ENCODE data around the gene SUSD3. TPM values are rescaled to one million over a fixed set of nuclear protein-coding genes. Genes with fewer than 3 reads are reported as not detected.

Gene SUSD3
- total and polyA plus RNA-seq, 2 donors (not counting 3 experiments of a cell fraction or from before 2014, with no cell fraction given), result not detected

DNA sequence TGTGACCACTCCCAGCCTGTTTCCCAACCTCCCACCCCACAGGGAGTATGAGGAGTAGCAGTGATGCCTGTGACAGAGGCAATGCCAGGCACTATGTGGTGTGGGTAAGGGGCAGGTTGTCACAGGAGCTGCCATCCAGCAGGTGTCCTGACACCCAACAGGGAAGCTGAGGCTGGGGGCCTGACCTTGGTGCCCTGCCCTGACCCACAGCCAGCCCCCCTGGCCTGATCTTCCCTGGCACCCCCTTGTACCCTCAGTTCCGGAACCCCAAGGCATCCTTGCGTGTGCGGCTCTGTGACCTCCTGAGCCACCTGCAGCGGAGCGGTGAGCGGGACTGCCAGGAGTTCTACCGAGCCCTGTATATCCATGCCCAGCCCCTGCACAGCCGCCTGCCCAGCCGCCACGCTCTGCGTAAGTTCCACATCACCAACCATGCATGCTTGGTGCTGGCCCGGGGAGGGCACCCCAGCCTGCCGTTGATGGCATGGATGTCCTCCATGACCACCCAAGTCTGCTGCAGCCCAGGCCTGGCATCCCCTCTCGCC, 51.9 kb downstream of the SUSD3 start:
- FAIRE-seq, result no peak
- Histone ChIP-seq H3K27ac (ENCODE audit: insufficient read depth, low read depth, low read length) (no peak overlapping the region), H4K20me1 (replicated peaks; ENCODE audit: control insufficient read depth, extremely low read depth, insufficient read depth, low read length) (peaks cover 2% of the 10 kb centered on the region), H3K27me3 (ENCODE audit: control insufficient read depth in 2 of 2, insufficient read depth in 2 of 2, low read length in 2 of 2) (no peaks in the 10 kb centered on the region), H3K9ac (replicated peaks; ENCODE audit: extremely low read depth, insufficient read depth, low read length) (no peak overlapping the region), H3K9me3 (replicated peaks; ENCODE audit: control insufficient read depth, insufficient read depth, low read length) (no peaks in the 10 kb centered on the region), H2AFZ (ENCODE audit: low read depth, low read length) (no peak overlapping the region), H3K79me2 (ENCODE audit: control insufficient read depth, insufficient read depth, low read length) (peaks cover 29% of the 10 kb centered on the region), H3K4me3 (replicated peaks in 1 of 3; ENCODE audit: insufficient read depth in 1 of 3, low read depth in 1 of 3, low read length in 3 of 3) (no peak overlapping the region), H3K4me1 (ENCODE audit: control insufficient read depth, extremely low read depth, insufficient read depth, low read length) (no peaks in the 10 kb centered on the region), H3K9me1 (replicated peaks; ENCODE audit: control insufficient read depth, extremely low read depth, insufficient read depth, low read length) (no peaks in the 10 kb centered on the region), H3K36me3 (ENCODE audit: control insufficient read depth in 2 of 2, extremely low read depth in 1 of 2, insufficient read depth in 2 of 2, low read length in 2 of 2) (peaks cover 8 to 29% of the 10 kb centered on the region in 2 experiments), H3K4me2 (ENCODE audit: insufficient read depth, low read length) (no peak overlapping the region)
- intact Hi-C loops (cut with micrococcal nuclease) (no loop called here), dilution Hi-C loops (cut with MboI; ENCODE audit: extremely low pct_ligation_motif_present, low sequenced_read_pairs) (no loop called here)
- DNase-seq (ENCODE audit: low read depth, low spot score), result no peak
- POLR2A ChIA-PET, result no interaction called here
- BruUV-seq (replicated peaks), result no TSS peak
- CTCF ChIA-PET, result interaction anchor here (1.9 to 5.7 kb wide), 4 partner anchors 8 to 196 kb away, joined by 24 to 70 read pairs (median 50); no protein-coding TSS in a partner anchor
- TF ChIP-seq JUN (IDR thresholded peaks at IDR 0.05; ENCODE audit: borderline replicate concordance, insufficient read depth, insufficient read length, low read depth), result no peak
- TF ChIP-seq GATA2 (IDR thresholded peaks at IDR 0.05; ENCODE audit: insufficient read depth, insufficient read length, low read depth, low read length), result no peak
- no peak for TF ChIP-seq EZH2 (IDR thresholded peaks at IDR 0.05; ENCODE audit: borderline replicate concordance, low read depth, low read length, severe bottlenecking)
- no peak for TF ChIP-seq POLR2AphosphoS5 (IDR thresholded peaks at IDR 0.05; ENCODE audit: insufficient read depth, low read depth, low read length)
- no peak for TF ChIP-seq POLR2A (IDR thresholded peaks at IDR 0.05; ENCODE audit: low read depth, low read length)
- TF ChIP-seq FOS (IDR thresholded peaks at IDR 0.05; ENCODE audit: borderline replicate concordance, insufficient read depth, low read length), result no peak
- TF ChIP-seq MYC (IDR thresholded peaks at IDR 0.05; ENCODE audit: low read depth, low read length), result no peak
- TF ChIP-seq, protein P1, sequence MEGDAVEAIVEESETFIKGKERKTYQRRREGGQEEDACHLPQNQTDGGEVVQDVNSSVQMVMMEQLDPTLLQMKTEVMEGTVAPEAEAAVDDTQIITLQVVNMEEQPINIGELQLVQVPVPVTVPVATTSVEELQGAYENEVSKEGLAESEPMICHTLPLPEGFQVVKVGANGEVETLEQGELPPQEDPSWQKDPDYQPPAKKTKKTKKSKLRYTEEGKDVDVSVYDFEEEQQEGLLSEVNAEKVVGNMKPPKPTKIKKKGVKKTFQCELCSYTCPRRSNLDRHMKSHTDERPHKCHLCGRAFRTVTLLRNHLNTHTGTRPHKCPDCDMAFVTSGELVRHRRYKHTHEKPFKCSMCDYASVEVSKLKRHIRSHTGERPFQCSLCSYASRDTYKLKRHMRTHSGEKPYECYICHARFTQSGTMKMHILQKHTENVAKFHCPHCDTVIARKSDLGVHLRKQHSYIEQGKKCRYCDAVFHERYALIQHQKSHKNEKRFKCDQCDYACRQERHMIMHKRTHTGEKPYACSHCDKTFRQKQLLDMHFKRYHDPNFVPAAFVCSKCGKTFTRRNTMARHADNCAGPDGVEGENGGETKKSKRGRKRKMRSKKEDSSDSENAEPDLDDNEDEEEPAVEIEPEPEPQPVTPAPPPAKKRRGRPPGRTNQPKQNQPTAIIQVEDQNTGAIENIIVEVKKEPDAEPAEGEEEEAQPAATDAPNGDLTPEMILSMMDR (IDR thresholded peaks at IDR 0.05; ENCODE audit: extremely low read depth in 1 of 2, insufficient read depth in 1 of 2, low read depth in 1 of 2, low read length in 2 of 2), result no peak

All from endothelial cell of umbilical vein (primary cell).